ENCODE data around the gene RBM15B. TPM values are rescaled to one million over a fixed set of nuclear protein-coding genes. Genes with fewer than 3 reads are reported as not detected.

Gene RBM15B
- total and polyA plus RNA-seq, 2 donors (not counting 1 experiment from before 2014, with no cell fraction given): 10.8 to 29.5 TPM

- DNase-seq (no peak), ATAC-seq (ENCODE audit: low read depth) (no peak)
- ChIA-PET CTCF (no interaction called here), POLR2A (no interaction called here)
- Histone ChIP-seq H3K9me3 (ENCODE audit: control extremely low read depth in 1 of 3, control insufficient read depth in 2 of 3, insufficient read depth in 1 of 3, low read length in 2 of 3) (no peaks in the 10 kb centered on the region), H3K4me3 (ENCODE audit: control extremely low read depth in 1 of 5, extremely low read depth in 1 of 5, insufficient read depth in 1 of 5, low read depth in 2 of 5, low read length in 4 of 5) (no peak overlapping the region), H3K4me1 (ENCODE audit: control insufficient read depth in 2 of 2, insufficient read depth in 2 of 2, low read length in 2 of 2) (no peaks in the 10 kb centered on the region), H3K27ac (ENCODE audit: low read length in 2 of 2) (no peak overlapping the region), H3K36me3 (replicated peaks in 1 of 2; ENCODE audit: control extremely low read depth in 1 of 2, control insufficient read depth in 1 of 2, extremely low read depth in 1 of 2, insufficient read depth in 2 of 2, low read length in 1 of 2) (no peaks in the 10 kb centered on the region), H3K79me2 (ENCODE audit: control insufficient read depth, insufficient read depth, low read length) (no peaks in the 10 kb centered on the region), H3K4me2 (replicated peaks; ENCODE audit: low read depth, low read length, poor library complexity, severe bottlenecking) (no peak overlapping the region), H3K9ac (ENCODE audit: low read length) (no peak overlapping the region), H2AFZ (ENCODE audit: insufficient read depth, low read depth, low read length, poor library complexity, severe bottlenecking) (no peak overlapping the region), H4K20me1 (ENCODE audit: control insufficient read depth, insufficient read depth, low read length, poor library complexity, severe bottlenecking) (no peaks in the 10 kb centered on the region), H3K27me3 (replicated peaks in 1 of 4; ENCODE audit: control extremely low read depth in 1 of 4, control insufficient read depth in 3 of 4, insufficient read depth in 4 of 4, low read length in 3 of 4) (no peaks in the 10 kb centered on the region)
- H3K27me3 Mint-ChIP-seq: peaks cover 15% of the 10 kb centered on the region
- 80% methylated on average over 6 of the region's 8 CpGs for whole genome bisulfite sequencing (ENCODE audit: insufficient coverage)
- TF ChIP-seq EZH2 (IDR thresholded peaks at IDR 0.05; ENCODE audit: borderline replicate concordance, insufficient read depth, low read depth, low read length, poor library complexity, severe bottlenecking): no peak
- TF ChIP-seq CTCF (IDR thresholded peaks at IDR 0.05): no peak
- H3K9me3 Mint-ChIP-seq (ENCODE audit: insufficient read depth): no peaks in the 10 kb centered on the region
- intact Hi-C loops (cut with micrococcal nuclease): no loop called here
- H3K27ac Mint-ChIP-seq: no peak overlapping the region
- H3K4me3 Mint-ChIP-seq: no peak overlapping the region
- no peaks in the 10 kb centered on the region for H3K4me1 Mint-ChIP-seq
Measured at GRCh38 chr3:51355891-51356578, 35.0 kb upstream of the RBM15B start.

- DNase-seq (no peak), ATAC-seq (ENCODE audit: low read depth) (no peak)
- no peak overlapping the region for H3K4me3 ChIP-seq (ENCODE audit: control extremely low read depth in 1 of 5, extremely low read depth in 1 of 5, insufficient read depth in 1 of 5, low read depth in 2 of 5, low read length in 4 of 5)
- ChIA-PET CTCF (no interaction called here), POLR2A (no interaction called here)
- peaks cover 0 to 3% (median 0%) of the 10 kb centered on the region in 4 experiments for H3K27me3 ChIP-seq (replicated peaks in 1 of 4; ENCODE audit: control extremely low read depth in 1 of 4, control insufficient read depth in 3 of 4, insufficient read depth in 4 of 4, low read length in 3 of 4)
- no peak overlapping the region for H3K4me3 Mint-ChIP-seq
- H3K9ac ChIP-seq (ENCODE audit: low read length): no peak overlapping the region
- H3K27me3 Mint-ChIP-seq: peaks cover 5% of the 10 kb centered on the region
- TF ChIP-seq CTCF (IDR thresholded peaks at IDR 0.05) (no peak), EZH2 (IDR thresholded peaks at IDR 0.05; ENCODE audit: borderline replicate concordance, insufficient read depth, low read depth, low read length, poor library complexity, severe bottlenecking) (no peak)
- intact Hi-C loops (cut with micrococcal nuclease): no loop called here
- WGBS (ENCODE audit: insufficient coverage): 72% methylated on average over 2 of the region's 4 CpGs
- H3K27ac ChIP-seq (ENCODE audit: low read length in 2 of 2): no peak overlapping the region
- no peaks in the 10 kb centered on the region for H4K20me1 ChIP-seq (ENCODE audit: control insufficient read depth, insufficient read depth, low read length, poor library complexity, severe bottlenecking)
- H3K27ac Mint-ChIP-seq: no peak overlapping the region
- no peaks in the 10 kb centered on the region for H3K36me3 ChIP-seq (replicated peaks in 1 of 2; ENCODE audit: control extremely low read depth in 1 of 2, control insufficient read depth in 1 of 2, extremely low read depth in 1 of 2, insufficient read depth in 2 of 2, low read length in 1 of 2)
- H3K79me2 ChIP-seq (ENCODE audit: control insufficient read depth, insufficient read depth, low read length): no peaks in the 10 kb centered on the region
- no peaks in the 10 kb centered on the region for H3K9me3 ChIP-seq (ENCODE audit: control extremely low read depth in 1 of 3, control insufficient read depth in 2 of 3, insufficient read depth in 1 of 3, low read length in 2 of 3)
- no peak overlapping the region for H3K4me2 ChIP-seq (replicated peaks; ENCODE audit: low read depth, low read length, poor library complexity, severe bottlenecking)
- no peaks in the 10 kb centered on the region for H3K9me3 Mint-ChIP-seq (ENCODE audit: insufficient read depth)
- H2AFZ ChIP-seq (ENCODE audit: insufficient read depth, low read depth, low read length, poor library complexity, severe bottlenecking): no peak overlapping the region
- H3K4me1 ChIP-seq (ENCODE audit: control insufficient read depth in 2 of 2, insufficient read depth in 2 of 2, low read length in 2 of 2): no peaks in the 10 kb centered on the region
- H3K4me1 Mint-ChIP-seq: no peaks in the 10 kb centered on the region
Measured at GRCh38 chr3:51357856-51358255, 33.2 kb upstream of the RBM15B start.
